Suprapubic skin (tissue), 3 donors: Measurements from ENCODE around the gene AGPAT1.
"Not testable (repeated sequence)": the region's sequence is repeated elsewhere in the genome, so short reads cannot be mapped to it uniquely, and the experiment has no call there.

Experiments
- EP300 ChIP-seq: sonication (generic); formaldehyde crosslinking; IDR thresholded peaks from one replicate; pipeline ENCODE4 v1.6.1; 2017; ENCODE audit warnings: antibody characterized with exemption
- POLR2A ChIP-seq, 2 donors: fragments of 450-650 bp; IDR thresholded peaks; one replicate each; pipeline ENCODE4 v1.6.1; 2017; ENCODE audit warnings: antibody characterized with exemption in 2 of 2, mild to moderate bottlenecking in 2 of 2, moderate library complexity in 2 of 2
- TF ChIP-seq, protein P1 (sequence below), 2 donors: fragments of 200-600 bp in 1 of 2; fragments of 450-650 bp in 1 of 2; sonication (generic) in 1 of 2; IDR thresholded peaks; one replicate each; pipeline ENCODE4 v1.5.1; 2016 to 2019; ENCODE audit warnings: antibody characterized with exemption in 2 of 2, mild to moderate bottlenecking in 1 of 2, moderate library complexity in 1 of 2

DNA sequence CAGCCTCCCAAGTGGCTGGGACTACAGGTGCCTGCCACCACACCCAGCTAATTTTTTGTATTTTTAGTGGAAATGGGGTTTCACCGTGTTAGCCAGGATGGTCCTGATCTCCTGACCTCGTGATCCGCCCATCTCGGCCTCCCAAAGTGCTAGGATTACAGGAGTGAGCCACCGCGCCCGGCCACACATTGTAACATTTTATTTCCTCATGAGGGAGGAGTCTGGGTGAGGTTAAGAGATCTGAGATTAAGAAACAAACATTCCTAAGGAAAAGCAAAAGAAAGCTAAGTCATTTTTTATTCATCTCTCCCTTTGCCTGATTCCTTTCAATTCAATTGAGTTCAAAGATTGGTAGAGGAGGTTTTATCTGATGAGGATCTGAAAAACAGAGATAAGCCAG, 31.6 kb downstream of the AGPAT1 start:
- not testable (repeated sequence) for TF ChIP-seq POLR2A (IDR thresholded peaks at IDR 0.05); EP300
- TF ChIP-seq, protein P1, sequence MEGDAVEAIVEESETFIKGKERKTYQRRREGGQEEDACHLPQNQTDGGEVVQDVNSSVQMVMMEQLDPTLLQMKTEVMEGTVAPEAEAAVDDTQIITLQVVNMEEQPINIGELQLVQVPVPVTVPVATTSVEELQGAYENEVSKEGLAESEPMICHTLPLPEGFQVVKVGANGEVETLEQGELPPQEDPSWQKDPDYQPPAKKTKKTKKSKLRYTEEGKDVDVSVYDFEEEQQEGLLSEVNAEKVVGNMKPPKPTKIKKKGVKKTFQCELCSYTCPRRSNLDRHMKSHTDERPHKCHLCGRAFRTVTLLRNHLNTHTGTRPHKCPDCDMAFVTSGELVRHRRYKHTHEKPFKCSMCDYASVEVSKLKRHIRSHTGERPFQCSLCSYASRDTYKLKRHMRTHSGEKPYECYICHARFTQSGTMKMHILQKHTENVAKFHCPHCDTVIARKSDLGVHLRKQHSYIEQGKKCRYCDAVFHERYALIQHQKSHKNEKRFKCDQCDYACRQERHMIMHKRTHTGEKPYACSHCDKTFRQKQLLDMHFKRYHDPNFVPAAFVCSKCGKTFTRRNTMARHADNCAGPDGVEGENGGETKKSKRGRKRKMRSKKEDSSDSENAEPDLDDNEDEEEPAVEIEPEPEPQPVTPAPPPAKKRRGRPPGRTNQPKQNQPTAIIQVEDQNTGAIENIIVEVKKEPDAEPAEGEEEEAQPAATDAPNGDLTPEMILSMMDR (IDR thresholded peaks at IDR 0.05), result not testable (repeated sequence)
